ENCODE data around the gene PROZ.

The PROZ gene

DNA sequence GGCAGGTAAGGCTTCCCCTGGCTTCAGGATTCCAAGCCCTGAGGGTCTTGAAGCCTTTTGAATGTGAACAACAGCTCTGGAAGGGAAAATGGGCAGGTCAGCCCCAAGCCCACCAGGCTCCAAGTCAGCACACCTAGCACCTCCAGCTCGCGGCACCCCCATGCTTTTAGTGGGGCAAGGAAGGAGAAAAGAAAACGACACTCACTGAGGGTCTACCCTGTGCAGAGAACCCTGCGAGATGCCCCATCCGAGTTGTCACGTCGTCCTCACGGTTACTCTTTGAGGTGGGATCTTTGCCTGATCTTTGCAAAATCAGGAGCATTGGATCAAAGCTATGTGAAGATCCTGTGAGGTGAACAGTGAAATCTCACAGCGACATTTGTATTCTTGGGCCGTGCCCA is 41.6 kb upstream of the PROZ start:
- no peaks in the 10 kb centered on the region for H3K36me3 ChIP-seq (ENCODE audit: control insufficient read depth, insufficient read depth, low read length)
- no peak for DNase-seq (ENCODE audit: extremely low read depth, insufficient read length)
- no peaks in the 10 kb centered on the region; the same call in 1 of the 2 replicates for H3K27me3 ChIP-seq (replicated peaks; ENCODE audit: control insufficient read depth, insufficient read depth, low read length)
- H3K4me3 ChIP-seq (replicated peaks; ENCODE audit: low read depth, low read length), result no peak overlapping the region
- TF ChIP-seq, protein P1, sequence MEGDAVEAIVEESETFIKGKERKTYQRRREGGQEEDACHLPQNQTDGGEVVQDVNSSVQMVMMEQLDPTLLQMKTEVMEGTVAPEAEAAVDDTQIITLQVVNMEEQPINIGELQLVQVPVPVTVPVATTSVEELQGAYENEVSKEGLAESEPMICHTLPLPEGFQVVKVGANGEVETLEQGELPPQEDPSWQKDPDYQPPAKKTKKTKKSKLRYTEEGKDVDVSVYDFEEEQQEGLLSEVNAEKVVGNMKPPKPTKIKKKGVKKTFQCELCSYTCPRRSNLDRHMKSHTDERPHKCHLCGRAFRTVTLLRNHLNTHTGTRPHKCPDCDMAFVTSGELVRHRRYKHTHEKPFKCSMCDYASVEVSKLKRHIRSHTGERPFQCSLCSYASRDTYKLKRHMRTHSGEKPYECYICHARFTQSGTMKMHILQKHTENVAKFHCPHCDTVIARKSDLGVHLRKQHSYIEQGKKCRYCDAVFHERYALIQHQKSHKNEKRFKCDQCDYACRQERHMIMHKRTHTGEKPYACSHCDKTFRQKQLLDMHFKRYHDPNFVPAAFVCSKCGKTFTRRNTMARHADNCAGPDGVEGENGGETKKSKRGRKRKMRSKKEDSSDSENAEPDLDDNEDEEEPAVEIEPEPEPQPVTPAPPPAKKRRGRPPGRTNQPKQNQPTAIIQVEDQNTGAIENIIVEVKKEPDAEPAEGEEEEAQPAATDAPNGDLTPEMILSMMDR (IDR thresholded peaks at IDR 0.05; ENCODE audit: insufficient read depth, low read length, poor library complexity, severe bottlenecking), result no peak

DNA sequence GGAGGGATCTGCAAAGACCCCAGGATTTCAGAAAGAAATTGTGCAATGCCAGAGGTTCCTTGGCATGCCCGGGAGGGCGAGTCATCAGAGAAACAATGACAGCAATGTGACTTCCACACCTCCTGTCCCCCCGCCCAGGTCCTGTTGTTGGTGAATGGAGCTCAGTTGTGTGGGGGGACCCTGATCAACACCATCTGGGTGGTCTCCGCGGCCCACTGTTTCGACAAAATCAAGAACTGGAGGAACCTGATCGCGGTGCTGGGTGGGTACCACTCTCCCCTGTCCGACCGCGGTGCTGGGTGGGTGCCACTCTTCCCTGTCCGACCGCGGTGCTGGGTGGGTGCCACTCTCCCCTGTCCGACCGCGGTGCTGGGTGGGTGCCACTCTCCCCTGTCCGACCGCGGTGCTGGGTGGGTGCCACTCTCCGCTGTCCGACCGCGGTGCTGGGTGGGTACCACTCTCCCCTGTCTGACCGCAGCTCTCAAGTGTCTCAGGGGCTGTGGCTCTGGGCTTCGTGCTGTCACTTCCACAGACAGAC is 41.0 kb upstream of the PROZ start:
- H3K4me3 ChIP-seq (replicated peaks; ENCODE audit: low read depth, low read length), result no peak overlapping the region
- TF ChIP-seq, protein P1 (IDR thresholded peaks at IDR 0.05; ENCODE audit: insufficient read depth, low read length, poor library complexity, severe bottlenecking), result no peak
- no peak for DNase-seq (ENCODE audit: extremely low read depth, insufficient read length)
- H3K27me3 ChIP-seq (replicated peaks; ENCODE audit: control insufficient read depth, insufficient read depth, low read length), result no peaks in the 10 kb centered on the region; the same call in 1 of the 2 replicates
- no peaks in the 10 kb centered on the region for H3K36me3 ChIP-seq (ENCODE audit: control insufficient read depth, insufficient read depth, low read length)

DNA sequence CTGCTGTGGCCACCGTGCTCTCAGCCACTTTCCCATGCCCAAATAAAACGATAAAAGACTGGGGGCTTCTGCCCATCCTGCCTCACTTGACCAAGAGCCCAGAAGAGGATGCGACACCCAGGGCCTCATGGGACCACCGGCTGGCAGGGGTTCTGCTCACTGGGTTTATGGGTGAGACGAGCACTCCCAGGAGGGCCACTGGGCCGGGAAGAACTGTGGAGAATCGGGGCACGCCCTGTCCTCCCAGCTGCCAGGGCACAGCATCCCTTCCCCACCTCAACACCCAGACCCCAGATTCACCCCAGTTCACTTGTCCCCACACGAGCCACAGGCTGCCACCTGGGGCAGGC is 40.6 kb upstream of the PROZ start:
- H3K36me3 ChIP-seq (ENCODE audit: control insufficient read depth, insufficient read depth, low read length), result no peaks in the 10 kb centered on the region
- no peaks in the 10 kb centered on the region; the same call in 1 of the 2 replicates for H3K27me3 ChIP-seq (replicated peaks; ENCODE audit: control insufficient read depth, insufficient read depth, low read length)
- H3K4me3 ChIP-seq (replicated peaks; ENCODE audit: low read depth, low read length), result no peak overlapping the region
- DNase-seq (ENCODE audit: extremely low read depth, insufficient read length), result no peak
- TF ChIP-seq, protein P1 (IDR thresholded peaks at IDR 0.05; ENCODE audit: insufficient read depth, low read length, poor library complexity, severe bottlenecking), result no peak

DNA sequence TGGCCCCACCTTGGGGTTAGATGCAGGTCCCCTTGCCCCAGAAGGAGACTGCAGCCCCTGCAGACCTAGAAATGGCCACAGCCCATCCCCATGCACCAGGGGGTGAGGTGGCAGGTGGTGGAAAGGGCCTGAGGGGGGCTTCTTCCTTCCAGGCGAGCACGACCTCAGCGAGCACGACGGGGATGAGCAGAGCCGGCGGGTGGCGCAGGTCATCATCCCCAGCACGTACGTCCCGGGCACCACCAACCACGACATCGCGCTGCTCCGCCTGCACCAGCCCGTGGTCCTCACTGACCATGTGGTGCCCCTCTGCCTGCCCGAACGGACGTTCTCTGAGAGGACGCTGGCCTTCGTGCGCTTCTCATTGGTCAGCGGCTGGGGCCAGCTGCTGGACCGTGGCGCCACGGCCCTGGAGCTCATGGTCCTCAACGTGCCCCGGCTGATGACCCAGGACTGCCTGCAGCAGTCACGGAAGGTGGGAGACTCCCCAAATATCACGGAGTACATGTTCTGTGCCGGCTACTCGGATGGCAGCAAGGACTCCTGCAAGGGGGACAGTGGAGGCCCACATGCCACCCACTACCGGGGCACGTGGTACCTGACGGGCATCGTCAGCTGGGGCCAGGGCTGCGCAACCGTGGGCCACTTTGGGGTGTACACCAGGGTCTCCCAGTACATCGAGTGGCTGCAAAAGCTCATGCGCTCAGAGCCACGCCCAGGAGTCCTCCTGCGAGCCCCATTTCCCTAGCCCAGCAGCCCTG is 40.0 kb upstream of the PROZ start:
- Histone ChIP-seq H3K36me3 (ENCODE audit: control insufficient read depth, insufficient read depth, low read length) (no peaks in the 10 kb centered on the region), H3K4me3 (replicated peaks; ENCODE audit: low read depth, low read length) (no peak overlapping the region), H3K27me3 (replicated peaks; ENCODE audit: control insufficient read depth, insufficient read depth, low read length) (no peaks in the 10 kb centered on the region; the same call in 1 of the 2 replicates)
- TF ChIP-seq, protein P1 (IDR thresholded peaks at IDR 0.05; ENCODE audit: insufficient read depth, low read length, poor library complexity, severe bottlenecking), result no peak
- DNase-seq (ENCODE audit: extremely low read depth, insufficient read length), result no peak

DNA sequence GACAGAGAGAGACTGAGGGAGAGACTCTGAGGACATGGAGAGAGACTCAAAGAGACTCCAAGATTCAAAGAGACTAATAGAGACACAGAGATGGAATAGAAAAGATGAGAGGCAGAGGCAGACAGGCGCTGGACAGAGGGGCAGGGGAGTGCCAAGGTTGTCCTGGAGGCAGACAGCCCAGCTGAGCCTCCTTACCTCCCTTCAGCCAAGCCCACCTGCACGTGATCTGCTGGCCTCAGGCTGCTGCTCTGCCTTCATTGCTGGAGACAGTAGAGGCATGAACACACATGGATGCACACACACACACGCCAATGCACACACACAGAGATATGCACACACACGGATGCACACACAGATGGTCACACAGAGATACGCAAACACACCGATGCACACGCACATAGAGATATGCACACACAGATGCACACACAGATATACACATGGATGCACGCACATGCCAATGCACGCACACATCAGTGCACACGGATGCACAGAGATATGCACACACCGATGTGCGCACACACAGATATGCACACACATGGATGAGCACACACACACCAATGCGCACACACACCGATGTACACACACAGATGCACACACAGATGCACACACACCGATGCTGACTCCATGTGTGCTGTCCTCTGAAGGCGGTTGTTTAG is 39.2 kb upstream of the PROZ start:
- H3K36me3 ChIP-seq (ENCODE audit: control insufficient read depth, insufficient read depth, low read length), result no peaks in the 10 kb centered on the region
- TF ChIP-seq, protein P1 (IDR thresholded peaks at IDR 0.05; ENCODE audit: insufficient read depth, low read length, poor library complexity, severe bottlenecking), result no peak
- H3K4me3 ChIP-seq (replicated peaks; ENCODE audit: low read depth, low read length), result no peak overlapping the region

More for the DNA sequence above, 39.2 kb upstream of the PROZ start:
- no peak for DNase-seq (ENCODE audit: extremely low read depth, insufficient read length)
- no peaks in the 10 kb centered on the region; the same call in 1 of the 2 replicates for H3K27me3 ChIP-seq (replicated peaks; ENCODE audit: control insufficient read depth, insufficient read depth, low read length)
